Stomach (tissue), 9 donors: ENCODE data around the gene NR1H4. TPM values are rescaled to one million over a fixed set of nuclear protein-coding genes. Genes with fewer than 3 reads are reported as not detected.
A peak's percentile ranks its signal among the peaks of the same experiment; 100 is the strongest.

Experiments used
- DNase-seq, 2 donors: peaks; one replicate each; pipeline versions ENCODE4 v3.0.0 to v3.0.0-alpha.2; 2013 to 2019
- H3K27ac ChIP-seq, 5 donors: fragments of 200-600 bp in 4 of 5; sonication (generic) in 4 of 5; one replicate each; pipeline ENCODE4 v1.5.1; 2013 to 2019; ENCODE audit warnings: mild to moderate bottlenecking in 1 of 5, moderate library complexity in 1 of 5
- H3K27me3 ChIP-seq, 3 donors: fragments of 200-600 bp; sonication (generic); one replicate each; pipeline ENCODE4 v1.5.1; 2017 to 2019; ENCODE audit warnings: mixed run types in 1 of 3
- H3K36me3 ChIP-seq, 4 donors: fragments of 200-600 bp; sonication (generic); 1 replicate in 3 of 4; 2 replicates in 1 of 4; pipeline ENCODE4 v1.5.1; 2016 to 2019
- H3K4me1 ChIP-seq, 4 donors: fragments of 200-600 bp; sonication (generic); one replicate each; pipeline ENCODE4 v1.5.1; 2016 to 2019
- H3K4me3 ChIP-seq, 4 donors: fragments of 200-600 bp; sonication (generic) in 3 of 4; one replicate each; pipeline ENCODE4 v1.5.1; 2016 to 2019; ENCODE audit warnings: mild to moderate bottlenecking in 1 of 4
- H3K9me3 ChIP-seq, 4 donors: fragments of 200-600 bp; sonication (generic); one replicate each; pipeline ENCODE4 v1.5.1; 2016 to 2019
- EP300 ChIP-seq: sonication (generic); formaldehyde crosslinking; IDR thresholded peaks from one replicate; pipeline ENCODE4 v1.6.1; 2017; ENCODE audit warnings: antibody characterized with exemption
- POLR2A ChIP-seq, 4 donors: fragments of 450-650 bp; IDR thresholded peaks; one replicate each; pipeline ENCODE4 v1.6.1; 2016; ENCODE audit warnings: antibody characterized with exemption in 4 of 4, control low read depth in 2 of 4, mild to moderate bottlenecking in 1 of 4, moderate library complexity in 1 of 4
- POLR2AphosphoS5 ChIP-seq, 3 donors: sonication (generic); formaldehyde crosslinking; IDR thresholded peaks; one replicate each; pipeline ENCODE4 v1.6.1; 2016; ENCODE audit warnings: antibody characterized with exemption in 3 of 3
- WGBS, 5 donors: extraction: QIAGEN DNeasy Blood & Tissue Kit in 3 of 5; methylation state at CpG; one replicate each; pipeline versions ENCODE4 v1.1.5 to v1.1.7; 2013 to 2018; 5-methylcytosine and 5-hydroxymethylcytosine counted together
- intact Hi-C: fragments of 100-400 bp; cut with DNase I; formaldehyde crosslinking; loops from one replicate; pipeline ENCODE4 v1.15.1; 2023; ENCODE audit warnings: low total_unique reads
- polyA plus RNA-seq, 3 donors: library from polyadenylated mRNA; stranded (reverse); fragments of 200-250 nt; gene quantifications; one replicate each; pipeline ENCODE4 v1.2.3, GENCODE V29; 2013
- total RNA-seq, 5 donors: library from RNA; depleted of rRNA; stranded (reverse); fragments of >200 nt; gene quantifications; one replicate each; pipeline versions ENCODE4 v1.1.0 to v1.2.3, GENCODE V29; 2014 to 2016
- TF ChIP-seq, protein P1 (sequence below), 7 experiments: fragments of 450-650 bp in 4 of 7; fragments of 200-600 bp in 3 of 7; sonication (generic) in 3 of 7; IDR thresholded peaks; one replicate each; pipeline ENCODE4 v1.5.1; 2016 to 2019; ENCODE audit warnings: antibody characterized with exemption in 7 of 7, control low read depth in 2 of 7, mild to moderate bottlenecking in 1 of 7
- donor health status: healthy with polysubstance abuse.
- donor health status: Bipolar disorder and iron deficiency.
- donor health status: healthy.

The NR1H4 gene
- total and polyA plus RNA-seq, 8 donors: 0.46 to 6.7 (median 2.9) TPM; not detected in 3

GRCh38 chr12:100434177-100434576 is 39.5 kb upstream of the NR1H4 start:
- H3K4me1 ChIP-seq: peaks cover 0 to 13% (median 6%) of the 10 kb centered on the region in 4 donors
- intact Hi-C loops: no loop called here

DNA sequence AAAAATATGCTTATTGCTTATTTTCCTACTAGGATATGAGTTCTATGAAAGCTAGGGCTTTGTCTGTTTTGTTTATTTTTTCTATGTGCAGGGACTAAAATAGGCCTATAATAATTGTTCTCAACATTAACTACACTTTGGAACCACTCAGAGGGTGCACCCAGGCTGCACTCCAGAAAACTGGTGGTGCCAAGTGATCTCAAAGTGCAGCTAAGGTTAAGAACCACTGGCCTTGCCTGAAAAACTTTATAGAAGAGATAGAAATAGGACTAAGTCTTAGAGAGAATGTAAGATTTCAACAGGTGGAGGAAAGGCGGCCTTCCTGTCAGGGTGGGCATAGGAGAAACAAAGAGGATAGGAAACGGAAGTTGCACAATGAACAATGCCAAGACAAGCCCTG is 37.7 kb upstream of the NR1H4 start:
- intact Hi-C loops: no loop called here
- TF ChIP-seq EP300: no peak
- TF ChIP-seq, protein P1, sequence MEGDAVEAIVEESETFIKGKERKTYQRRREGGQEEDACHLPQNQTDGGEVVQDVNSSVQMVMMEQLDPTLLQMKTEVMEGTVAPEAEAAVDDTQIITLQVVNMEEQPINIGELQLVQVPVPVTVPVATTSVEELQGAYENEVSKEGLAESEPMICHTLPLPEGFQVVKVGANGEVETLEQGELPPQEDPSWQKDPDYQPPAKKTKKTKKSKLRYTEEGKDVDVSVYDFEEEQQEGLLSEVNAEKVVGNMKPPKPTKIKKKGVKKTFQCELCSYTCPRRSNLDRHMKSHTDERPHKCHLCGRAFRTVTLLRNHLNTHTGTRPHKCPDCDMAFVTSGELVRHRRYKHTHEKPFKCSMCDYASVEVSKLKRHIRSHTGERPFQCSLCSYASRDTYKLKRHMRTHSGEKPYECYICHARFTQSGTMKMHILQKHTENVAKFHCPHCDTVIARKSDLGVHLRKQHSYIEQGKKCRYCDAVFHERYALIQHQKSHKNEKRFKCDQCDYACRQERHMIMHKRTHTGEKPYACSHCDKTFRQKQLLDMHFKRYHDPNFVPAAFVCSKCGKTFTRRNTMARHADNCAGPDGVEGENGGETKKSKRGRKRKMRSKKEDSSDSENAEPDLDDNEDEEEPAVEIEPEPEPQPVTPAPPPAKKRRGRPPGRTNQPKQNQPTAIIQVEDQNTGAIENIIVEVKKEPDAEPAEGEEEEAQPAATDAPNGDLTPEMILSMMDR (IDR thresholded peaks at IDR 0.05): no peak
- TF ChIP-seq POLR2A (IDR thresholded peaks at IDR 0.05): no peak
- TF ChIP-seq POLR2AphosphoS5 (IDR thresholded peaks at IDR 0.05): no peak
- no peaks in the 10 kb centered on the region for H3K36me3 ChIP-seq
- no peaks in the 10 kb centered on the region for H3K27me3 ChIP-seq
- whole genome bisulfite sequencing, 5 donors: 46 to 83% (median 71%) methylated on average over 2 of the region's 2 CpGs
- no peak for DNase-seq
- H3K27ac ChIP-seq: no peak overlapping the region
- H3K9me3 ChIP-seq: no peaks in the 10 kb centered on the region
- no peak overlapping the region for H3K4me3 ChIP-seq
- H3K4me1 ChIP-seq: peaks cover 0 to 13% (median 6%) of the 10 kb centered on the region in 4 donors

More at GRCh38 chr12:100434177-100434576, 39.5 kb upstream of the NR1H4 start:
- H3K9me3 ChIP-seq: no peaks in the 10 kb centered on the region
- H3K27ac ChIP-seq: no peak overlapping the region
- no peak for DNase-seq
- H3K36me3 ChIP-seq: no peaks in the 10 kb centered on the region
- TF ChIP-seq, protein P1 (IDR thresholded peaks at IDR 0.05): no peak
- TF ChIP-seq POLR2A (IDR thresholded peaks at IDR 0.05): no peak
- TF ChIP-seq POLR2AphosphoS5 (IDR thresholded peaks at IDR 0.05): no peak
- no peak for TF ChIP-seq EP300
- H3K27me3 ChIP-seq: no peaks in the 10 kb centered on the region
- no peak overlapping the region for H3K4me3 ChIP-seq

DNA sequence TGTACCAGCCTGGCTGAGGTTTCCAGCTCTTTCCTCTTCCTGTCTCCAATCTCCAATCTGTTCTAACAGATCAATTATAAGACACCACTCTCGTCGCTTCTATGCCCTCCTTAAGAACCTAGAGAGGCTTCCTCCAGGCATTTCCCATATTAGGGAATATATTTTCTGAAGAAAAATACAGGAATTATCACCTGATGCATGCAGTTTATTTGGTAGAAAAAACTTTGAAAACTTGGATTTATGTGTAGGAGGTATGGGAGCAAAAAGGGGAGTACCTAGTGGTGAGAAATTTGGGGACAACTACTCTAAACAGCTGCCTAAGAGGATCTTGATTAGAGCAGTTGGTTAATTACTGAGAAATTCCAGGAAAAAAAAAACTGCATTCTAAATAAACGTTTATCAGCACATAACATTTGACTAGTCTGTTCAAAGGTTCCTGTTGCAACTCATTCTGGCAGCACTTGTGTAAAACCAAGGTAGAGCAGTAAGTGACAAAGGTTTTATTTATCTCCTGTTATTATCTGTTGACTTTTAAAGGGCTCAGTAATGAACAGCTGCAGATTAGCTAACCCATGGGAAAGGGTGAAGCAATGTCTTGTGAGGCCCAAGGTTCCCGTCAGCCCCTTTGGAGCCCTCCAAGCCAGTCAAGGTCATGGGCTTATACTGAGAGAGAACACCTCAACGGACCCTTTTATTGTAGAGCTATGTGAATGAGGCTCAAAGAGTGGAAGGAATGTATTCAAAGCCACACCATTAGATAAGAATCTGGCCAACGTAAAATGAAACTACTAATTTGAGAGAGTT is 36.4 kb upstream of the NR1H4 start:
- Histone ChIP-seq H3K36me3 (no peaks in the 10 kb centered on the region), H3K9me3 (no peaks in the 10 kb centered on the region), H3K27me3 (no peaks in the 10 kb centered on the region), H3K4me3 (no peak overlapping the region), H3K27ac (no peak overlapping the region), H3K4me1 (peaks cover 0 to 13% (median 6%) of the 10 kb centered on the region in 4 donors)
- intact Hi-C loops: no loop called here
- peak in 1 of 2 donors; percentile 55 for DNase-seq
- TF ChIP-seq POLR2A (IDR thresholded peaks at IDR 0.05) (no peak), EP300 (no peak), POLR2AphosphoS5 (IDR thresholded peaks at IDR 0.05) (no peak)
- TF ChIP-seq, protein P1 (IDR thresholded peaks at IDR 0.05): no peak
- 30 to 47% (median 41%) methylated on average over 6 of the region's 6 CpGs for WGBS, 5 donors

- Histone ChIP-seq H3K4me1 (peaks cover 4 to 19% (median 10%) of the 10 kb centered on the region in 4 donors), H3K36me3 (no peaks in the 10 kb centered on the region), H3K9me3 (no peaks in the 10 kb centered on the region), H3K27ac (no peak overlapping the region), H3K4me3 (no peak overlapping the region), H3K27me3 (no peaks in the 10 kb centered on the region)
- WGBS, 5 donors: 88 to 95% (median 91%) methylated on average over 2 of the region's 2 CpGs
- no peak for DNase-seq
- TF ChIP-seq, protein P1 (IDR thresholded peaks at IDR 0.05): no peak
- TF ChIP-seq POLR2A (IDR thresholded peaks at IDR 0.05): no peak
- TF ChIP-seq EP300: no peak
- TF ChIP-seq POLR2AphosphoS5 (IDR thresholded peaks at IDR 0.05): no peak
- intact Hi-C loops: no loop called here
Measured at GRCh38 chr12:100439797-100440196, 33.9 kb upstream of the NR1H4 start.
